Neural crest cell (in vitro differentiated cells): ENCODE measurements around the gene FRZB. TPM values are rescaled to one million over a fixed set of nuclear protein-coding genes. Genes with fewer than 3 reads are reported as not detected.

Source experiments
- DNase-seq: peaks from one replicate; pipeline ENCODE4 v3.0.0; 2021; ENCODE audit warnings: low read depth, mixed read lengths, low spot score
- H3K27ac Mint-ChIP-seq: one replicate; pipeline ENCODE4 v1.8.0; 2021; ENCODE audit warnings: mild to moderate bottlenecking, mixed read lengths; ENCODE audit not compliant: unreplicated experiment
- H3K27me3 Mint-ChIP-seq: 2 replicates; pipeline ENCODE4 v1.8.0; 2021; ENCODE audit warnings: low read depth, mild to moderate bottlenecking, mixed read lengths
- H3K36me3 Mint-ChIP-seq: 2 replicates; pipeline ENCODE4 v1.8.0; 2021; ENCODE audit warnings: low read depth, mild to moderate bottlenecking, mixed read lengths
- H3K4me1 Mint-ChIP-seq: 2 replicates; pipeline ENCODE4 v1.8.0; 2021; ENCODE audit warnings: mixed read lengths
- H3K4me3 Mint-ChIP-seq: one replicate; pipeline ENCODE4 v1.8.0; 2021; ENCODE audit warnings: mild to moderate bottlenecking, mixed read lengths
- H3K9me3 Mint-ChIP-seq: 2 replicates; pipeline ENCODE4 v1.8.0; 2021; ENCODE audit warnings: mixed read lengths
- CTCF ChIP-seq: fragments of 200-600 bp; sonication (generic); conservative IDR thresholded peaks from 2 replicates; pipeline ENCODE4 v1.5.0; 2021; ENCODE audit warnings: antibody characterized with exemption, mild to moderate bottlenecking
- total RNA-seq: library from RNA; stranded (reverse); gene quantifications from 2 replicates; pipeline ENCODE4 v1.2.1, GENCODE V29; 2021

The FRZB gene
- total RNA-seq, 1 donor from 2014 or later = 33.4 TPM

GRCh38 chr2:182814804-182815203 lies 51.6 kb downstream of the FRZB start:
- no peak overlapping the region for H3K27ac Mint-ChIP-seq
- TF ChIP-seq CTCF = no peak
- H3K4me1 Mint-ChIP-seq = peaks cover 49% of the 10 kb centered on the region
- H3K27me3 Mint-ChIP-seq = no peaks in the 10 kb centered on the region
- H3K4me3 Mint-ChIP-seq = no peak overlapping the region
- H3K9me3 Mint-ChIP-seq = no peaks in the 10 kb centered on the region
- no peaks in the 10 kb centered on the region for H3K36me3 Mint-ChIP-seq
- DNase-seq = no peak

- Mint-ChIP-seq H3K4me1 (peaks cover 46% of the 10 kb centered on the region), H3K27ac (no peak overlapping the region), H3K36me3 (no peaks in the 10 kb centered on the region), H3K27me3 (no peaks in the 10 kb centered on the region), H3K4me3 (no peak overlapping the region), H3K9me3 (no peaks in the 10 kb centered on the region)
- TF ChIP-seq CTCF = no peak
- DNase-seq = no peak
Measured at GRCh38 chr2:182814380-182814779, 52.1 kb downstream of the FRZB start.

- TF ChIP-seq CTCF = no peak
- no peaks in the 10 kb centered on the region for H3K36me3 Mint-ChIP-seq
- no peak for DNase-seq
- peaks cover 15% of the 10 kb centered on the region for H3K4me1 Mint-ChIP-seq
- H3K4me3 Mint-ChIP-seq = no peak overlapping the region
- no peaks in the 10 kb centered on the region for H3K27me3 Mint-ChIP-seq
- H3K9me3 Mint-ChIP-seq = no peaks in the 10 kb centered on the region
- no peak overlapping the region for H3K27ac Mint-ChIP-seq
Measured at GRCh38 chr2:182810087-182810486, 56.4 kb downstream of the FRZB start.

GRCh38 chr2:182807319-182807718 lies 59.1 kb downstream of the FRZB start:
- Mint-ChIP-seq H3K27me3 (no peaks in the 10 kb centered on the region), H3K4me1 (peaks cover 10% of the 10 kb centered on the region), H3K27ac (no peak overlapping the region), H3K4me3 (no peak overlapping the region), H3K36me3 (no peaks in the 10 kb centered on the region), H3K9me3 (no peaks in the 10 kb centered on the region)
- no peak for DNase-seq
- no peak for TF ChIP-seq CTCF

- Mint-ChIP-seq H3K36me3 (no peaks in the 10 kb centered on the region), H3K4me1 (peaks cover 17% of the 10 kb centered on the region), H3K4me3 (no peak overlapping the region), H3K27ac (no peak overlapping the region), H3K27me3 (no peaks in the 10 kb centered on the region), H3K9me3 (no peaks in the 10 kb centered on the region)
- TF ChIP-seq CTCF = no peak
- DNase-seq = no peak
Measured at GRCh38 chr2:182804128-182804527, 62.3 kb downstream of the FRZB start.

- Mint-ChIP-seq H3K4me3 (no peak overlapping the region), H3K4me1 (peaks cover 17% of the 10 kb centered on the region), H3K36me3 (no peaks in the 10 kb centered on the region), H3K27ac (no peak overlapping the region), H3K9me3 (no peaks in the 10 kb centered on the region), H3K27me3 (no peaks in the 10 kb centered on the region)
- TF ChIP-seq CTCF = no peak
- DNase-seq = no peak
Measured at GRCh38 chr2:182798736-182799135, 67.7 kb downstream of the FRZB start.
